Measurements from ENCODE around the gene CENPV.

The CENPV gene

GRCh38 chr17:16377941-16378341 lies 24.7 kb upstream of the CENPV start:
- TF ChIP-seq CTCF (IDR thresholded peaks at IDR 0.05; ENCODE audit: low read depth, low read length, missing control alignments) = no peak
- no peak for DNase-seq (ENCODE audit: extremely low read depth, low read depth)
- H3K4me3 ChIP-seq (replicated peaks; ENCODE audit: low read depth, low read length) = no peak overlapping the region

GRCh38 chr17:16374146-16374938 lies 21.1 kb upstream of the CENPV start:
- no peak overlapping the region for H3K4me3 ChIP-seq (replicated peaks; ENCODE audit: low read depth, low read length)
- DNase-seq (ENCODE audit: extremely low read depth, low read depth) = no peak
- no peak for TF ChIP-seq CTCF (IDR thresholded peaks at IDR 0.05; ENCODE audit: low read depth, low read length, missing control alignments)

- no peak for TF ChIP-seq CTCF (IDR thresholded peaks at IDR 0.05; ENCODE audit: low read depth, low read length, missing control alignments)
- DNase-seq (ENCODE audit: extremely low read depth, low read depth) = peak; percentile 60
- H3K4me3 ChIP-seq (replicated peaks; ENCODE audit: low read depth, low read length) = no peak overlapping the region
Measured at GRCh38 chr17:16371742-16372141, 18.5 kb upstream of the CENPV start.

DNA sequence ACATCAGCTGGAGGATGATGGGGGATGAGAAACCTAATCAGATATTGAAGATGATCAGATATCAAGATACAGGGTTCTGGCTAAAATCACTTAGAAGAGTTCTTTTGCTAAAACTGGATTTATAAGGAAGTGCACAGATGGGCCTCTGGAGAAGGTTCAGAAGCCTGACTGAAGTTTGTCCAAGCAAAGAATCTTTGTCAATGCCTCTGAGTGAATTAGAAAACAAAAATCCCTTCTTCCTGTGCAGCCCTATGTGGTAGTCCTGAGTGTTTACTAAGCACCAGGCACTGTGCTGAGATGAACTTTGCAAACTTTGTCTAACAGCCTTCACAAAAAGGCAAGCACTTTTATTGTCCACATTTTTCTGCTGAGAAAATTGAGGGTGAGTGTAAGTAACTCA lies 11.4 kb upstream of the CENPV start:
- no peak overlapping the region for H3K4me3 ChIP-seq (replicated peaks; ENCODE audit: low read depth, low read length)
- no peak for DNase-seq (ENCODE audit: extremely low read depth, low read depth)
- no peak for TF ChIP-seq CTCF (IDR thresholded peaks at IDR 0.05; ENCODE audit: low read depth, low read length, missing control alignments)

- DNase-seq (ENCODE audit: extremely low read depth, low read depth) = peak; percentile 60
- TF ChIP-seq CTCF (IDR thresholded peaks at IDR 0.05; ENCODE audit: low read depth, low read length, missing control alignments) = peak; percentile 95
- no peak overlapping the region for H3K4me3 ChIP-seq (replicated peaks; ENCODE audit: low read depth, low read length)
Measured at GRCh38 chr17:16363749-16364536, 10.7 kb upstream of the CENPV start.

GRCh38 chr17:16361874-16362273 lies 8.6 kb upstream of the CENPV start:
- no peak overlapping the region for H3K4me3 ChIP-seq (replicated peaks; ENCODE audit: low read depth, low read length)
- no peak for DNase-seq (ENCODE audit: extremely low read depth, low read depth)
- TF ChIP-seq CTCF (IDR thresholded peaks at IDR 0.05; ENCODE audit: low read depth, low read length, missing control alignments) = no peak

Data from HFF-Myc (cell line).